Adipocyte (in vitro differentiated cells): ENCODE results near the gene TBATA.

ENCODE experiments used
- DNase-seq: peaks from one replicate; pipeline ENCODE4 v3.0.0-alpha.2; 2015; ENCODE audit warnings: low read depth
- H3K27me3 ChIP-seq: replicated peaks from 2 replicates; pipeline ENCODE4 v1.7.0; 2013; ENCODE audit warnings: mild to moderate bottlenecking, low read length, moderate library complexity; ENCODE audit not compliant: control insufficient read depth, insufficient read depth
- H3K36me3 ChIP-seq: 2 replicates; pipeline ENCODE4 v1.7.0; 2013; ENCODE audit warnings: low read length, mild to moderate bottlenecking, moderate library complexity; ENCODE audit not compliant: control insufficient read depth, insufficient read depth, severe bottlenecking
- H3K4me1 ChIP-seq: 2 replicates; pipeline ENCODE4 v1.7.0; 2013; ENCODE audit warnings: mild to moderate bottlenecking, low read length, moderate library complexity; ENCODE audit not compliant: control insufficient read depth, insufficient read depth
- H3K4me3 ChIP-seq: 2 replicates; pipeline ENCODE4 v1.7.0; 2013; ENCODE audit warnings: mild to moderate bottlenecking, low read length, moderate library complexity
- H3K9ac ChIP-seq: 2 replicates; pipeline ENCODE4 v1.7.0; 2013; ENCODE audit warnings: mild to moderate bottlenecking, low read length, moderate library complexity
- H3K9me3 ChIP-seq: 2 replicates; pipeline ENCODE4 v1.7.0; 2013; ENCODE audit warnings: mild to moderate bottlenecking, low read length, moderate library complexity; ENCODE audit not compliant: control insufficient read depth

The TBATA gene

GRCh38 chr10:70748305-70748704, 36.9 kb downstream of the TBATA start:
- Histone ChIP-seq H3K9ac (no peak overlapping the region), H3K4me3 (no peak overlapping the region), H3K36me3 (no peaks in the 10 kb centered on the region), H3K9me3 (peaks cover 6% of the 10 kb centered on the region), H3K27me3 (no peaks in the 10 kb centered on the region), H3K4me1 (peaks cover 13% of the 10 kb centered on the region)
- no peak for DNase-seq

GRCh38 chr10:70747192-70747965, 37.8 kb downstream of the TBATA start:
- no peak overlapping the region for H3K9ac ChIP-seq
- H3K27me3 ChIP-seq, result no peaks in the 10 kb centered on the region
- H3K4me1 ChIP-seq, result peaks cover 23% of the 10 kb centered on the region
- H3K4me3 ChIP-seq, result no peak overlapping the region
- no peak for DNase-seq
- no peaks in the 10 kb centered on the region for H3K36me3 ChIP-seq
- peaks cover 6% of the 10 kb centered on the region for H3K9me3 ChIP-seq

GRCh38 chr10:70745555-70745954, 39.6 kb downstream of the TBATA start:
- no peaks in the 10 kb centered on the region for H3K36me3 ChIP-seq
- H3K9me3 ChIP-seq, result peaks cover 6% of the 10 kb centered on the region
- H3K4me3 ChIP-seq, result no peak overlapping the region
- H3K4me1 ChIP-seq, result peaks cover 28% of the 10 kb centered on the region
- no peaks in the 10 kb centered on the region for H3K27me3 ChIP-seq
- DNase-seq, result no peak
- H3K9ac ChIP-seq, result no peak overlapping the region

- no peak overlapping the region for H3K9ac ChIP-seq
- no peaks in the 10 kb centered on the region for H3K36me3 ChIP-seq
- no peaks in the 10 kb centered on the region for H3K27me3 ChIP-seq
- peaks cover 6% of the 10 kb centered on the region for H3K9me3 ChIP-seq
- H3K4me1 ChIP-seq, result peaks cover 28% of the 10 kb centered on the region
- DNase-seq, result no peak
- H3K4me3 ChIP-seq, result no peak overlapping the region
Observed at GRCh38 chr10:70744617-70745143, 40.5 kb downstream of the TBATA start.

GRCh38 chr10:70743879-70744278, 41.3 kb downstream of the TBATA start:
- Histone ChIP-seq H3K9me3 (peaks cover 6% of the 10 kb centered on the region), H3K36me3 (no peaks in the 10 kb centered on the region), H3K4me1 (peaks cover 28% of the 10 kb centered on the region), H3K27me3 (no peaks in the 10 kb centered on the region), H3K4me3 (no peak overlapping the region), H3K9ac (no peak overlapping the region)
- DNase-seq, result no peak

- Histone ChIP-seq H3K9me3 (peaks cover 6% of the 10 kb centered on the region), H3K9ac (no peak overlapping the region), H3K36me3 (no peaks in the 10 kb centered on the region), H3K4me1 (peaks cover 28% of the 10 kb centered on the region), H3K4me3 (no peak overlapping the region), H3K27me3 (no peaks in the 10 kb centered on the region)
- no peak for DNase-seq
Observed at GRCh38 chr10:70743430-70743788, 41.8 kb downstream of the TBATA start.

GRCh38 chr10:70742537-70743429, 42.4 kb downstream of the TBATA start:
- peak overlapping the region; percentile 29 for H3K4me3 ChIP-seq
- no peaks in the 10 kb centered on the region for H3K27me3 ChIP-seq
- DNase-seq, result peak; percentile 71
- no peaks in the 10 kb centered on the region for H3K36me3 ChIP-seq
- peaks cover 6% of the 10 kb centered on the region for H3K9me3 ChIP-seq
- peaks cover 28% of the 10 kb centered on the region for H3K4me1 ChIP-seq
- peak overlapping the region; percentile 12 for H3K9ac ChIP-seq

- Histone ChIP-seq H3K9me3 (peaks cover 4% of the 10 kb centered on the region), H3K4me3 (no peak overlapping the region), H3K4me1 (peaks cover 15% of the 10 kb centered on the region), H3K9ac (no peak overlapping the region), H3K36me3 (no peaks in the 10 kb centered on the region), H3K27me3 (no peaks in the 10 kb centered on the region)
- no peak for DNase-seq
Observed at GRCh38 chr10:70740406-70741288, 44.5 kb downstream of the TBATA start.

GRCh38 chr10:70738761-70739121, 46.4 kb downstream of the TBATA start:
- no peaks in the 10 kb centered on the region for H3K9me3 ChIP-seq
- no peak overlapping the region for H3K4me3 ChIP-seq
- DNase-seq, result no peak
- H3K36me3 ChIP-seq, result no peaks in the 10 kb centered on the region
- H3K4me1 ChIP-seq, result peaks cover 15% of the 10 kb centered on the region
- no peak overlapping the region for H3K9ac ChIP-seq
- H3K27me3 ChIP-seq, result no peaks in the 10 kb centered on the region

GRCh38 chr10:70738006-70738760, 47.0 kb downstream of the TBATA start:
- no peak for DNase-seq
- H3K36me3 ChIP-seq, result no peaks in the 10 kb centered on the region
- no peak overlapping the region for H3K4me3 ChIP-seq

More at GRCh38 chr10:70738006-70738760, 47.0 kb downstream of the TBATA start:
- Histone ChIP-seq H3K9ac (no peak overlapping the region), H3K4me1 (peaks cover 13% of the 10 kb centered on the region), H3K9me3 (no peaks in the 10 kb centered on the region), H3K27me3 (no peaks in the 10 kb centered on the region)
